CD4-positive, alpha-beta T cell treated with Interleukin-4 for 1 hour (primary cell): Measurements from ENCODE around the gene ZBTB34.

ENCODE experiments used
- DNase-seq, 2 donors: peaks; one replicate each; pipeline ENCODE4 v3.0.0-alpha.2; 2020 to 2022

ZBTB34 gene

GRCh38 chr9:126880226-126880946 is 19.9 kb downstream of the ZBTB34 start:
- no peak for DNase-seq

DNA sequence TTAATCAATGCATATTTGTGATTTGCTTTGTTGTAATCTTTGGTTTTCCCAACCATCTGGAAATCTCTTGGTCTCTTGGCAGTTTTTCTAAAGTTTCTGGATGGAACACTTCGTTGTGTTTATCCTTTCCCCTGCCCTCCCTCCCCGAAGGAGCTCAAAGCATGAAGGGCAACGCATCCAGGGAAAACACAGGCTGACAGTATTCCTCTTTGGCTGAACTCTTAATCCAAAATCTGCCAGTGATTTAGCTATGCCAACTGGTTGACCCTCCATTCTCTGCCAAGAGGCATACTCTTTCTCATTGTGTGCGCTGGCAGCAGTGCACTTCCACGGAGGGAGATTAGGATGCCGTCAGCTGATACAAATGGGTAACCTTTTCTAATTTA is 20.5 kb downstream of the ZBTB34 start:
- DNase-seq = no peak

DNA sequence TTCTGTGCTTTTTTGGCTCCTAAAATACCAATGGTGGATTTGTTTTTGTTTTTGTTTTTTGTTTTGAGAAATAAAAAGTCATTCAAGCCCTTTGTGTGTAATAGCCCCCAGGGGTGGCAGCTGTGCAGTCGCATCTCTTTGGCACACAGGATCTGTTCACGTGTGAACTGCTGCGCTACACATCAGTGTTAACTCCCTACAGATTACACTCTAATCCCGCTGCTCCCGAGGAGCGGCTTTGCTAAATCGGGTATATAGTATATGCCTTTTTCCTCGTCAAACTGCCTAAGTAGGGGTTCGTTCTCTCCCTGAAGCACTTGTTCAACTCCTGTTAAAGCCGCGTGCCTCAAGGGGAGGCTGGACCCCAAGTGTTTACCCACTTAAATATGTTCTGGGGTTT is 22.3 kb downstream of the ZBTB34 start:
- DNase-seq = no peak

DNA sequence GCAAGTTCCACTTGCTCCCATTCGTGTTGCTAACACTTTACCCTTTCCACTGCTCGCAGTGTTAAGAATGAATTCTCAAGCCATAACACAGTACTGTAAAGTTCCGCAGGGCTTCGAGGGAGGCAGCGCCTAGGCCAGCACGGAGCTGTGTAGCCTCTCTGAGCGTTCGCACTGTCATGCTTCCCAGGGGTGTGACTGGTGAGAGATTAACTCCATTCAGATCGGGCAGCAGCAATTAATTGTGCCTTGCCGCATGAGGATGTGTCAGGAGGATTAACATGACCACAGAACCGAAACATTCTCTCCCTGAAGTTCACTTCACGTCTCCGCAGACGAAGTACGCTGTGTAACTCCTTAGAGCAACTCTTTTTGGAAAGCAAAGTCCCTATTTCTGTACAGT is 23.2 kb downstream of the ZBTB34 start:
- no peak for DNase-seq

DNA sequence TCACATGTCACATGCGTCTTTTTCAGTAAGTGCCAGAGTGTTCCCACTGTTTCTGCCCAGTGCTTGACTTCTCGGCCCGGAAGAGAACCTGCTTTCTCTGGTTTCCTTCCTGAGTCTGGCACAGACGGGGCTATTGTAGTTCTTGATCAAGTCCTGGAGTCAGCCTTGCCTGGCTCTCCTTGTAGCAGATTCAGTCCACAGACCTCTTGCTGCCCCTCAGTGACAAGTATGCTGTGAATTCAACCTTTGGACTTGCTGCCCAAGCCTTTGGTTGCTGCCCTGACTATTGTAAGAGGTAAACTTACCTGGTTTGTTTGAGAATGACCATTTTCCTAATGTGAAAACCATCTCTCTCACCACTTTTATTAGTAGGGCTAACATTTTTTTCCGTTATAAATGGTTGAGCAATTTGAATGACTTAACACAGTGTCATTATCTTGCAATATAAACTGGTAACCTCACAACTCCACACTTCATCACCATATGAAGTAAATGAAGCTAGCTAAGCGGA is 24.7 kb downstream of the ZBTB34 start:
- no peak for DNase-seq

- no peak for DNase-seq
Measured at GRCh38 chr9:126886034-126886822, 25.8 kb downstream of the ZBTB34 start.

- DNase-seq = no peak
Measured at GRCh38 chr9:126886897-126887296, 26.5 kb downstream of the ZBTB34 start.

GRCh38 chr9:126891676-126892075 is 31.2 kb downstream of the ZBTB34 start:
- DNase-seq = no peak

- no peak for DNase-seq
Measured at GRCh38 chr9:126893079-126893478, 32.6 kb downstream of the ZBTB34 start.

GRCh38 chr9:126894052-126894603 is 33.7 kb downstream of the ZBTB34 start:
- no peak for DNase-seq

DNA sequence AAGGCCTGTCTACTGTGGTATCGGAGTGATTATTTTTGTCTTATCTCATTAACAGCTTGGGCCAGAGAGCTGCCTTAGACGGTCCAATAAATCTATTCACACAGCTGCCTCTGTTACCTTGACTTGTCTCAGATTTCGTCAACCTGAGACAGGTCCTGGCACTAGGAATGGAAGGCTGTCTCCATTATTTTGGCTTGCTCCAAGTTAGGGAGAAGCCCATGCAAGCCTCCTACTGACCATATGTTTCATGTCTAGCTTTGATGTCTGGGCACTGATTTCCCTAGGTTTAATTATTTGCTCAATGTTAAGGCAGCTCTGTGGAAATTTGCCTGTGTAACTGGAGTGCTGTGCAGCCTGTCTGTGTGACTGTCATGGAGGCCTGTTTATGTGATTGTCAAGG is 41.8 kb downstream of the ZBTB34 start:
- no peak for DNase-seq

GRCh38 chr9:126904586-126904985 is 44.1 kb downstream of the ZBTB34 start:
- no peak for DNase-seq

DNA sequence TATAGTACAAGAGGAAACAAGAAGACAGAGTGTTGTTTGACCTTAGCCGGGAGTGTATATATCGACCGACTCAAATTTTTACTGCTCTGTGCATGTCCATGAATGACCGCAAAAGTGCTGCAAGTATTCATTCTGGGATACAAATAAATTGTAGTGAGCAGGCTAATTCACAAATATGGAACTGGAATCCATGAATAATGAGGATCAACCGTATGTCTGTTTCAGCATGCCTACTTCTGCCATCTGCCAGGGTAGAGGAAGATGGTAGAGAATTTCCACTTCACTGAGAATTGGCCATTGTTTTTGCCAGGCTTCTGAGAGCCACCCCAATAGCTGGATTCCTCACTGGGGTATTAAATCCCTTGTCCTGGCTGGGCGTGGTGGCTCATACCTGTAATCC is 45.7 kb downstream of the ZBTB34 start:
- no peak for DNase-seq

GRCh38 chr9:126907058-126907457 is 46.6 kb downstream of the ZBTB34 start:
- DNase-seq = no peak

DNA sequence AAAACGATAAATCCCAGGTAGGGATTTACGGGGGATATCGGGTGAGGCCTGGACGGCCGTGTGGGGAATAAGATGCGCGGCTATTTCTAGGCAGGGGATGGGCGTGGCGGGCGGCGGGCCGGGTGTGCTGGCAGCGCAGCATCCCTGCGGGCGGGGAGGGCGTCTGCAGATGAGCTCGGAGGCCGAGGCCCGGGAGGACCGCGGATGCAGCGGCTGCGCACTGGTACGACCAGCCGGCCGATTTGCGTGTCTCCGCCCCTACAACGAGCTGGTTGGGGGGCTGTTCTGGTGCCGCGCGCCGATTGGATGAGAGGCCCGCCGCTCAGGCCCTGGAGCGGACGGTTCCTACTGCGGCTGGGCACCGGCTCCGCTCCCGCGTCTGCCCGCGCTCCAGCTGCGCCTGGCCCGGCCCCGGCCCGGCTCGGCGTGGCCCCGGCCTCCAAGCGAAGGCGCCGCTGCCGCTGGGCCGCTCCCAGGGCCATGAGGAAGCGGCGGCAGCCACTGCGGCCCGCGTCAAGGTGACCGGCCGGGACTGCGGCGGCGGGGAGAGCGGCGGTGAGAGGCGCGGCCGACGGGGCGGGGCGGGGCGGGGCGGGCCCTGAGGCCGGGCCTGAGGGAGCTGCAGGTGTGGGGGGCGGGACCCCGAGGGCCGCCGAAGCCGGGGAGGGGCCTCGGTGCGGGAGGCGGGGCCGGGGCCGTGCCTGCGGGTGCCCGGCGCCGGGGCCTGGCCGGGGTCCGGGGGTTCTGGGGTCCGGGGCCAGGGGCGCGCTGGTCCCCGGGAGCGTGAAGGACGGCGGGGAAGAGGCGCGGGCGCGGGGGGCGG is 54.2 kb downstream of the ZBTB34 start, which contains the start of gene RALGPS1:
Gene RALGPS1, plus strand, starts transcription at position 325 of the 823 bp plus-strand sequence. CDS start 47,508 bp downstream, outside the sequence.
- peak; percentile 93 to 94 for DNase-seq

- peak; percentile 58 to 61 for DNase-seq
Measured at GRCh38 chr9:126915281-126915816, 54.9 kb downstream of the ZBTB34 start.

DNA sequence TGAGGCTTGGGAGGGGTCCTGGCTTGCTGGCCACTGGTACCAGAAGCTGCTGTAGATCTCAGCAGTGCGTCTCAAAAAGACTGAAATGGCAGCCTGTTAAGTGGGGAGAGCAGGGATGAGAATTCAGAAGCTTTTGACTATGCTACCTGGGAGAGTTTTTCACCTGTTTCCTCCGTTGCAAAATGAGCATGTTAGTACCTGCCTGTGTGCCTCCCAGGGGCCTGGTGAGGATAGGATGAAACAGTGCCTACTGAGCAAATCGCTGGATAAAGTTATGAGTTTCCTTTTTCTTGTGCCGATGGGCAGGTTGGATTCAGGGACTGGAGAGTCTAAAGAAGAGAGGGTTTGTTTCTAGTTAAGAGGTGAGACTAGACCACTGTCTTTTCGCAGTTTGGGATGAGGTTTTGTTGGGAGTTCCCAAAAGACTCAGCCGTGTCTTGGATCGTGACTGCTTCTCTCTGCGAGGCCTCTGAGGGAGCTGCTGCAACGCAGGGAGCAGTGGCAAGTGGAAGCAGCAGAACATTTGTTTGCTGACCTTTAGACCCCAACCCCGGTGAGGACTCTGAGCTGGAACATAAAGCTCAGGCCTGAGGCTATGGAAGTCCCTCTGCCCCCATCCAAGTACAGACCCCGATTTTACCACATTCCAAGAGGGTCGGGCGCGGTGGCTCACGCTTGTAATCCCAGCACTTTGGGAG is 55.6 kb downstream of the ZBTB34 start:
- DNase-seq = no peak

- DNase-seq = no peak
Measured at GRCh38 chr9:126916909-126917308, 56.5 kb downstream of the ZBTB34 start.

- no peak for DNase-seq
Measured at GRCh38 chr9:126919193-126919592, 58.8 kb downstream of the ZBTB34 start.

- no peak for DNase-seq
Measured at GRCh38 chr9:126925876-126926275, 65.4 kb downstream of the ZBTB34 start.

GRCh38 chr9:126926364-126926763 is 65.9 kb downstream of the ZBTB34 start:
- DNase-seq = no peak

GRCh38 chr9:126927419-126927818 is 67.0 kb downstream of the ZBTB34 start:
- DNase-seq = no peak
